GM12878 (cell line): Measurements from ENCODE around the gene EEFSEC. TPM values are rescaled to one million over a fixed set of nuclear protein-coding genes. Genes with fewer than 3 reads are reported as not detected.

Experiments
- ATAC-seq: fragments of 200-7000 bp; cut with Tn5 transposase; 3 replicates; pipeline ENCODE4 v1.9.1; 2020; ENCODE audit warnings: mild to moderate bottlenecking, moderate library complexity
- BruUV-seq: library from RNA; stranded (reverse); fragments of 400-500 nt; replicated peaks from 2 replicates; lab custom pipeline; 2021; lab: Mats Ljungman, UMichigan
- CTCF ChIA-PET: fragments of 300-600 bp; sonication (Branson Sonifier 250); formaldehyde crosslinking; extraction: SDS; loops from one replicate; lab custom pipeline; 2021; ENCODE audit warnings: inconsistent platforms; lab: Yijun Ruan, JAX
- POLR2A ChIA-PET: fragments of 350-600 bp; formaldehyde crosslinking; extraction: SDS; loops from one replicate; lab custom pipeline; 2021; ENCODE audit warnings: inconsistent platforms; lab: Charles Lee
- RAD21 ChIA-PET: fragments of 300-600 bp; sonication (Branson Sonifier 250); formaldehyde crosslinking; loops from one replicate; lab custom pipeline; 2023; ENCODE audit warnings: antibody characterized with exemption; ENCODE audit not compliant: unreplicated experiment; lab: Charles Lee
- SMC1A ChIA-PET: fragments of 300-600 bp; sonication (Branson Sonifier 250); formaldehyde crosslinking; loops from one replicate; lab custom pipeline; 2023; ENCODE audit not compliant: unreplicated experiment, uncharacterized antibody; lab: Charles Lee
- DNase-seq: peaks from one replicate; pipeline ENCODE4 v3.0.0-alpha.2; 2011; ENCODE audit warnings: low read depth, low spot score
- FAIRE-seq: peaks from 3 replicates; lab custom pipeline; 2011; peaks lifted over from hg19 to GRCh38; lab: Jason Lieb, UNC
- H2AFZ ChIP-seq: 2 replicates; pipeline ENCODE4 v1.6.0; 2011; ENCODE audit warnings: low read depth, low read length, control low read depth; ENCODE audit not compliant: control insufficient read depth
- H3K27ac ChIP-seq: 2 replicates; pipeline ENCODE4 v1.5.1; 2011; ENCODE audit warnings: control low read depth; ENCODE audit not compliant: control insufficient read depth, insufficient read depth
- H3K27me3 ChIP-seq, 2 experiments: replicated peaks in 1 of 2; 2 replicates each; pipeline versions ENCODE4 v1.6.0 to v1.6.1; 2011; ENCODE audit warnings: low read length in 1 of 2; ENCODE audit not compliant: control insufficient read depth in 2 of 2, insufficient read depth in 2 of 2
- H3K36me3 ChIP-seq, 2 experiments: 2 replicates each; pipeline ENCODE4 v1.5.1; 2011; ENCODE audit warnings: low read length in 1 of 2; ENCODE audit not compliant: control insufficient read depth in 2 of 2, insufficient read depth in 2 of 2
- H3K4me1 ChIP-seq: 2 replicates; pipeline ENCODE4 v1.6.1; 2011; ENCODE audit warnings: mild to moderate bottlenecking, low read length, moderate library complexity, mixed read lengths; ENCODE audit not compliant: control insufficient read depth, insufficient read depth
- H3K4me2 ChIP-seq: 2 replicates; pipeline ENCODE4 v1.6.0; 2011; ENCODE audit warnings: control low read depth; ENCODE audit not compliant: control insufficient read depth, insufficient read depth
- H3K4me3 ChIP-seq: fragments of 200-600 bp; sonication (generic); 2 replicates; pipeline ENCODE4 v1.5.1; 2016
- H3K79me2 ChIP-seq: 2 replicates; pipeline ENCODE4 v1.6.0; 2011; ENCODE audit warnings: low read length; ENCODE audit not compliant: control insufficient read depth, insufficient read depth
- H3K9ac ChIP-seq: 2 replicates; pipeline ENCODE4 v1.8.0; 2011; ENCODE audit warnings: low read length, control low read depth, mixed read lengths; ENCODE audit not compliant: control insufficient read depth, insufficient read depth
- H3K9me3 ChIP-seq: replicated peaks from 3 replicates; pipeline ENCODE4 v1.5.1; 2011; ENCODE audit warnings: mild to moderate bottlenecking, low read length; ENCODE audit not compliant: control insufficient read depth, insufficient read depth
- H4K20me1 ChIP-seq: 2 replicates; pipeline ENCODE4 v1.6.0; 2011; ENCODE audit not compliant: control insufficient read depth, insufficient read depth
- ATF2 ChIP-seq: IDR thresholded peaks from 2 replicates; pipeline ENCODE4 v1.6.1; 2012; ENCODE audit warnings: low read length, inconsistent platforms
- CHD1 ChIP-seq: IDR thresholded peaks from 2 replicates; pipeline ENCODE4 v1.6.1; 2012; ENCODE audit warnings: low read depth, low read length, improper control_type of control experiment
- E4F1 ChIP-seq: fragments of 450-650 bp; IDR thresholded peaks from 2 replicates; pipeline ENCODE4 v1.6.1; 2018; ENCODE audit warnings: borderline replicate concordance, mild to moderate bottlenecking; ENCODE audit not compliant: partially characterized antibody
- EGR1 ChIP-seq, 2 experiments: IDR thresholded peaks; 1 replicate in 1 of 2; 2 replicates in 1 of 2; pipeline ENCODE4 v1.6.1; 2011 to 2012; ENCODE audit warnings: low read depth in 2 of 2, low read length in 2 of 2, borderline replicate concordance in 1 of 2, mild to moderate bottlenecking in 1 of 2, moderate library complexity in 1 of 2
- NFXL1 ChIP-seq: fragments of 450-650 bp; IDR thresholded peaks from 2 replicates; pipeline ENCODE4 v1.6.1; 2017; ENCODE audit warnings: antibody characterized with exemption, mild to moderate bottlenecking, borderline replicate concordance
- NR2C1 ChIP-seq: fragments of 450-650 bp; IDR thresholded peaks from 2 replicates; pipeline ENCODE4 v1.6.1; 2017; ENCODE audit warnings: antibody characterized with exemption, mild to moderate bottlenecking, moderate library complexity
- POU2F2 ChIP-seq: IDR thresholded peaks from 3 replicates; pipeline ENCODE4 v1.6.1; 2011; ENCODE audit warnings: low read depth, mild to moderate bottlenecking, low read length, borderline replicate concordance
- STAT1 ChIP-seq: fragments of 450-650 bp; conservative IDR thresholded peaks from 2 replicates; pipeline ENCODE4 v1.6.1; 2014; ENCODE audit warnings: antibody characterized with exemption, mild to moderate bottlenecking
- ZBTB4 ChIP-seq: fragments of 450-650 bp; formaldehyde crosslinking; IDR thresholded peaks from 2 replicates; pipeline ENCODE4 v1.4.0; 2022; ENCODE audit warnings: mild to moderate bottlenecking, moderate library complexity
- WGBS: methylation state at CpG from one replicate; pipeline ENCODE4 v1.1.6; 2016; ENCODE audit warnings: low lambda C conversion rate; ENCODE audit not compliant: insufficient replicate concordance, insufficient coverage; ENCODE audit errors: missing lambda C conversion rate; 5-methylcytosine and 5-hydroxymethylcytosine counted together
- in situ Hi-C: fragments of 300-500 bp; cut with MboI; formaldehyde crosslinking; loops from 9 replicates; pipeline ENCODE4 v1.14.3; 2018; ENCODE audit warnings: mixed read lengths
- intact Hi-C: fragments of 100-400 bp; cut with micrococcal nuclease; formaldehyde crosslinking; loops from one replicate; pipeline ENCODE4 v1.14.2; 2022; ENCODE audit not compliant: unreplicated experiment
- polyA plus RNA-seq, 11 experiments: library from polyadenylated mRNA; depleted of rRNA in 4 of 11; unstranded in 6 of 11; stranded (reverse) in 5 of 11; fragments of >200 nt; fragmentation: Nextera tagmentation in 4 of 11; fragmentation: Illumina TruSeq in 1 of 11; extraction: Ambion mirVana in 4 of 11; extraction: Trizol in 1 of 11; gene quantifications; 1 replicate in 1 of 11; 2 replicates in 10 of 11; pipeline versions ENCODE4 v1.2.1 to v1.2.3, GENCODE V29; 2011 to 2016; ENCODE audit warnings: inconsistent platforms in 2 of 11, missing spikeins in 2 of 11, low read depth in 1 of 11
- total RNA-seq, 4 experiments: library from RNA; depleted of rRNA in 3 of 4; stranded (reverse); fragments of >200 nt in 3 of 4; fragmentation: Illumina TruSeq in 1 of 4; extraction: Trizol in 1 of 4; gene quantifications; 2 replicates each; pipeline versions ENCODE4 v1.2.1 to v1.2.3, GENCODE V29; 2013 to 2021

EEFSEC gene
- total and polyA plus RNA-seq, 10 of the 15 experiments (the other 5 are each of a cell fraction or from before 2014, with no cell fraction given) = 0.29 to 29.1 (median 16.1) TPM

- TF ChIP-seq NFXL1 = no peak
- no peak for TF ChIP-seq STAT1
- TF ChIP-seq E4F1 = no peak
- no peak for TF ChIP-seq ZBTB4 (CRISPR knock-in tag)
- no peak for TF ChIP-seq POU2F2
- TF ChIP-seq CHD1 = no peak
- no peak for TF ChIP-seq ATF2
- no peak for TF ChIP-seq EGR1 (IDR thresholded peaks at IDR 0.05; ENCODE audit: borderline replicate concordance in 1 of 2, low read depth in 2 of 2, low read length in 2 of 2)
- no peak for TF ChIP-seq NR2C1
- POLR2A ChIA-PET = no interaction called here
- DNase-seq (no peak), FAIRE-seq (no peak), ATAC-seq (no peak)
- intact Hi-C loops (no loop called here), in situ Hi-C loops (loop anchor here (5.0 kb wide), 1 partner anchor 184 kb away; no protein-coding TSS in a partner anchor)
- CTCF ChIA-PET = interaction anchor here (0.6 kb wide), 1 partner anchor 307 kb away, joined by 3 read pairs; no protein-coding TSS in a partner anchor
- RAD21 ChIA-PET = no interaction called here
- Histone ChIP-seq H3K79me2 (no peaks in the 10 kb centered on the region), H2AFZ (no peak overlapping the region), H3K4me2 (no peak overlapping the region), H3K36me3 (no peaks in the 10 kb centered on the region), H3K27ac (no peak overlapping the region), H3K27me3 (no peaks in the 10 kb centered on the region), H3K9me3 (no peaks in the 10 kb centered on the region), H3K4me3 (no peak overlapping the region), H3K4me1 (no peaks in the 10 kb centered on the region), H3K9ac (no peak overlapping the region), H4K20me1 (no peaks in the 10 kb centered on the region)
- BruUV-seq = no TSS peak
- SMC1A ChIA-PET = no interaction called here
- 29% methylated on average over 3 of the region's 3 CpGs for WGBS
Observed at GRCh38 chr3:128422762-128423524, 269.7 kb downstream of the EEFSEC start.
